Islet precursor cell (in vitro differentiated cells): ENCODE data around the gene PHF12.
"Not testable (repeated sequence)": the region's sequence is repeated elsewhere in the genome, so short reads cannot be mapped to it uniquely, and the experiment has no call there.

Experiments
- DNase-seq: peaks from one replicate; pipeline ENCODE4 v3.0.0-alpha.2; 2018

The PHF12 gene

GRCh38 chr17:28926366-28926765 lies 25.0 kb downstream of the PHF12 start:
- no peak for DNase-seq

GRCh38 chr17:28925912-28926365 lies 25.4 kb downstream of the PHF12 start:
- DNase-seq: no peak

- DNase-seq: no peak
Measured at GRCh38 chr17:28920201-28920600, 31.1 kb downstream of the PHF12 start.

GRCh38 chr17:28918295-28918694 lies 33.0 kb downstream of the PHF12 start:
- no peak for DNase-seq

GRCh38 chr17:28917465-28917864 lies 33.9 kb downstream of the PHF12 start:
- DNase-seq: no peak

- DNase-seq: no peak
Measured at GRCh38 chr17:28917029-28917428, 34.3 kb downstream of the PHF12 start.

- no peak for DNase-seq
Measured at GRCh38 chr17:28916302-28916934, 34.9 kb downstream of the PHF12 start.

- no peak for DNase-seq
Measured at GRCh38 chr17:28912938-28913333, 38.4 kb downstream of the PHF12 start.

- no peak for DNase-seq
Measured at GRCh38 chr17:28912281-28912937, 38.9 kb downstream of the PHF12 start.

- no peak for DNase-seq
Measured at GRCh38 chr17:28911411-28912045, 39.8 kb downstream of the PHF12 start.

- DNase-seq: no peak
Measured at GRCh38 chr17:28910534-28910933, 40.8 kb downstream of the PHF12 start.

- DNase-seq: no peak
Measured at GRCh38 chr17:28908640-28909167, 42.6 kb downstream of the PHF12 start.

- no peak for DNase-seq
Measured at GRCh38 chr17:28907709-28908475, 43.4 kb downstream of the PHF12 start.

GRCh38 chr17:28906706-28907438 lies 44.4 kb downstream of the PHF12 start:
- DNase-seq: no peak

- no peak for DNase-seq
Measured at GRCh38 chr17:28906276-28906675, 45.0 kb downstream of the PHF12 start.

- DNase-seq: no peak
Measured at GRCh38 chr17:28904800-28905199, 46.5 kb downstream of the PHF12 start.

- DNase-seq: not testable (repeated sequence)
Measured at GRCh38 chr17:28903546-28903841, 47.8 kb downstream of the PHF12 start.

- DNase-seq: peak; percentile 98
Measured at GRCh38 chr17:28902819-28903545, 48.3 kb downstream of the PHF12 start, which contains the start of gene DHRS13. TSS of gene DHRS13 (minus strand) at chr17:28903079. CDS start at chr17:28902944, 135 bp downstream.

GRCh38 chr17:28901866-28902818 lies 49.2 kb downstream of the PHF12 start:
- peak; percentile 52 for DNase-seq

- DNase-seq: peak; percentile 51
Measured at GRCh38 chr17:28900986-28901726, 50.2 kb downstream of the PHF12 start.
